Measurements from ENCODE around the gene ACSL6.
A peak's percentile ranks its signal among the peaks of the same experiment; 100 is the strongest.

Gene ACSL6

DNA sequence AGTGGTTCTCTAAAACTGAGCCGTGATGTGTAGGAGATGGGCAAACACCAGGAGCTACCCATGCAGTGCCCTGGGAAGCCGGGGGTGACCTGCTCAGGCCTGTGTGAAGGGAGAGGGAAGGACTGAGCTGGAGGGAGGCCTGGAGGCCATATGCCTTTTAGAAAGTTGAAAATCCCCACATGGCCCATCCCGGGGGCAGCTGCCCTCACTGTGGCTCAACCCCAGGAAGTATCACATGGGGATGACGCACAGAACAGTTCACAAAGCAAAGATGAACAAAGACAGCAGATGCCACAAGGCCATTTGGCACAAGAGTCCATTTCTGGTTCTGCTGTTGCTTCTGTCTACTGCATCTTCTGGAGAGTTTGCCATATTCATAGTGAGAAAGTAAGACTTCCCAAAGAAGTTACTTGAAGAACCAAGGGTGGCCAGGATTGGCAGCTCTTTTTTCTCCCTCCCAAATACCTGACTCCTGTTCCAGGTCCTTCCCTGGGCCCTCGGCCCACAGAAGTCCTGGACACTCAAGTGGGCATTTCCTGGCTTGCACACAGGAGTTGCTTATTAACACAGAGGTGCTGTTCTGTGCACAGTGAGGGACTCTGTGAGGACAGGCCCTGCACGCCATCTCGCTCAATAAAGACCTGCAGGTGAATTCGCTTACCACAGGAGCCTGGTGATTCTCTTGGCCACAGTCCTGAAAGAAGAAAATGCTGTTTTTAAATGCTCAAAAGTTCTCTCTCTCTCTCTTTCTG, 25.1 kb downstream of the ACSL6 start:
- peaks cover 8% of the 10 kb centered on the region; the same call in 1 of the 2 replicates for H3K4me1 ChIP-seq
- H4K20me1 ChIP-seq, result no peaks in the 10 kb centered on the region
- H3K4me3 ChIP-seq, result no peak overlapping the region
- TF ChIP-seq Cebpa-rat (IDR thresholded peaks at IDR 0.05), result no peak
- H3K9me3 ChIP-seq, result no peaks in the 10 kb centered on the region
- H3K36me3 ChIP-seq, result no peaks in the 10 kb centered on the region
- H3K4me2 ChIP-seq, result no peak overlapping the region; the same call in 1 of the 2 replicates
- H3K27ac ChIP-seq, result no peak overlapping the region
- no peak overlapping the region for H3K9ac ChIP-seq
- H3K27me3 ChIP-seq, result no peaks in the 10 kb centered on the region

DNA sequence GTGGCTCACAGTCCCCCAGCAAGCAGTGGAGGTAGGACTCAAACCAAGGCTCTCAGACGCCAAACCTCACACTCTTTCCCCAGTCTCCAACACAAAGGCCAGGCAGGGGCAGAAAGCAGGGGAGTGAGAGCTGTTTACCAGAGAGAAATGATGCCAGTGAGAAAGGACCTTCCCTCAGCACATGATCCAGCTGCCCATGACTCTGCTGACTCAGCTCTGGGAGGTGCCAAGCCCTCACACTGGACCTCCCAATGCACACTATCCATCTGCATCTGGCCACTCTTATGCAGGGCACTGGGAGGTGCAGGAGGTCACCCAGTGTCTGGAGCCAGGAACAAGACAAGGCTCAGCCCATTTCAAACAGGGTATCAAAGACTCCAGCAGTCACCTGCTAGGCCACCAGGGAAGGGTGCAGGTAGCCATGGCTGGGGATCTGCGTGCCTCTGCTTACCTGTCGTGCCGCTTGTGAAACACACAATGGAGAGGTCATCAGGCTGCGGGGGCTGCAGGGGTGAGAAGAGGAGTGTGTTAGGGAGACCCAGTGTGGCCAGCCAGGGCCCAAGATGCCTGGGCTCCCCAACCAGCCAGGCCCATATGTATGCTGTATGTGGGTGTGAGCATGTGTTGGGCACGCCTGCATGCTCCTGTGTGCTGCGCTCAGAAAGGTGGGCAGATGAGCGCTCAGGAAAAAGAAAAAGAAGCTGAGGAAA, 26.3 kb downstream of the ACSL6 start:
- H3K27me3 ChIP-seq, result no peaks in the 10 kb centered on the region
- no peak for TF ChIP-seq Cebpa-rat (IDR thresholded peaks at IDR 0.05)

DNA sequence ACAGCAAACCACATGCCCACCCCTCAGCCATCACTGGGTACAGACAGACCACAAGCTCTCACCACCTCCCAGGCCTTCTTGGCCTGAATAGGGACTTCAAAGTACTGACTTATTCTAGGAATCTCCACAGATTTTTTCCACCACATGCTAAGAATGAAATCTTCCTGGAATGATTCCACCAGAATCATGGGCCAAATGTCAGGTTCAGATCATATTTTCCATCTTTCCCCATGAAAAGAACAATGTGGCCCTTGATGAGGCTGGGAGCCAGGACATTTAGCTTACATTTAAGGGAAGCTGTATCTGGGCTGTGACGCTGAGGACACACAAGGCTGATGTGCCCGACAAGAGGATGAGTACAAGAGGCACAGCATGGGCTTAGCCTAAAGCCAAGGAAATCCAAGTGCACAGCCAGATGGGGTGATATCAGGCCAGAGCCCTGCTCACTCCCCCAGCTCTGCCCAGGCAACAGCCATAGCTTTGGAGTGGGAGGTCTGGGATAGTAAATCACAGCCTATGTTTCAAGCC, 28.1 kb downstream of the ACSL6 start:
- Histone ChIP-seq H3K9me3 (no peaks in the 10 kb centered on the region), H3K27me3 (no peaks in the 10 kb centered on the region), H3K9ac (no peak overlapping the region), H3K4me2 (peak overlapping the region; percentile 2; the same call in 1 of the 2 replicates), H3K27ac (no peak overlapping the region), H3K4me1 (peaks cover 19% of the 10 kb centered on the region), H3K4me3 (no peak overlapping the region), H4K20me1 (no peaks in the 10 kb centered on the region), H3K36me3 (no peaks in the 10 kb centered on the region)
- TF ChIP-seq Cebpa-rat (IDR thresholded peaks at IDR 0.05), result no peak

More for the DNA sequence above, 26.3 kb downstream of the ACSL6 start:
- H3K9me3 ChIP-seq, result no peaks in the 10 kb centered on the region
- H3K27ac ChIP-seq, result no peak overlapping the region
- no peak overlapping the region for H3K9ac ChIP-seq
- no peaks in the 10 kb centered on the region for H3K36me3 ChIP-seq
- peaks cover 8% of the 10 kb centered on the region; the same call in 1 of the 2 replicates for H3K4me1 ChIP-seq
- H3K4me3 ChIP-seq, result no peak overlapping the region
- no peak overlapping the region for H3K4me2 ChIP-seq
- H4K20me1 ChIP-seq, result no peaks in the 10 kb centered on the region

DNA sequence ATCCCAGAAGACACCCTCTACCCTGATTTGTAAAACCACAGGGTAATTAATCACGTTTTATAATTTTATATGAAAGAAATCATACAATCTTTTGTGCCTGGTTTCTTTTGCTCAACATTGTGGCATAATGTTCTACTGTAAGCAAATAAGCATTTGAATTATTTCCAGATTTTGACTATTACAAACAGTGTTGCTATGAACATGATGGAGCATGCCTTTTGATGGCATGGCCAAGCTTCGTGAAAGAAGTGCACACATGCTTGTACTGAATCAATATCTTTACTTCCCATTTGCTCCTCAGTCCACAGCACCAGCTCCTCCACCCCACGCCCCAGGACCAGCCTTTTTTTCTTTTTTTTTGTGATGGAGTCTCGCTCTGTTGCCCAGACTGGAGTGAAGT, 29.9 kb downstream of the ACSL6 start:
- H3K4me1 ChIP-seq, result peaks cover 19% of the 10 kb centered on the region
- no peaks in the 10 kb centered on the region for H3K9me3 ChIP-seq
- no peak overlapping the region for H3K4me3 ChIP-seq
- no peak for TF ChIP-seq Cebpa-rat (IDR thresholded peaks at IDR 0.05)
- no peak overlapping the region for H3K4me2 ChIP-seq
- H3K27ac ChIP-seq, result no peak overlapping the region
- no peaks in the 10 kb centered on the region for H3K36me3 ChIP-seq
- no peak overlapping the region for H3K9ac ChIP-seq
- no peaks in the 10 kb centered on the region for H3K27me3 ChIP-seq
- no peaks in the 10 kb centered on the region for H4K20me1 ChIP-seq

DNA sequence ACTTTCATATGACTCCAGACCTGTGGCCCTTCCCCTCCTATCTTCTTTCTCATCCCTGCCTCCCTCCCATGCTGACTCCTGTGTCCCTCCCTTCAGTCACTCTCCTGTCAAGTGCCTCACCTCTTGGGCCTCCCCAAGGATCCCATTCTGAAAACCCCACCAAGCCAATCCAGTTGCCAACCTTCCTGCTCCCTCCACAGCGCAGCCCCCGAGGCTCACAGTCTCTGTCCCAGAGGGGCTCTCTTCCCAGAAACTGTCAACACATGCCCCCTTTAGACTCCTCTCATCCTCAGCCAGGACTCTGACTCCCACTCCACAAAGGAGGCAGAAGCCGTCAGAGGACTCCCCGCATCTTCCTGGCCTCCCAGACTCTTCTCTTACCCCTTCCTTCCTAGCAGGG, 30.8 kb downstream of the ACSL6 start:
- H3K36me3 ChIP-seq, result no peaks in the 10 kb centered on the region
- no peak overlapping the region for H3K4me2 ChIP-seq
- H3K9me3 ChIP-seq, result no peaks in the 10 kb centered on the region
- no peak for TF ChIP-seq Cebpa-rat (IDR thresholded peaks at IDR 0.05)
- H3K9ac ChIP-seq, result no peak overlapping the region
- no peaks in the 10 kb centered on the region for H4K20me1 ChIP-seq
- no peak overlapping the region for H3K4me3 ChIP-seq
- no peaks in the 10 kb centered on the region for H3K27me3 ChIP-seq
- no peak overlapping the region for H3K27ac ChIP-seq
- peaks cover 19% of the 10 kb centered on the region for H3K4me1 ChIP-seq

DNA sequence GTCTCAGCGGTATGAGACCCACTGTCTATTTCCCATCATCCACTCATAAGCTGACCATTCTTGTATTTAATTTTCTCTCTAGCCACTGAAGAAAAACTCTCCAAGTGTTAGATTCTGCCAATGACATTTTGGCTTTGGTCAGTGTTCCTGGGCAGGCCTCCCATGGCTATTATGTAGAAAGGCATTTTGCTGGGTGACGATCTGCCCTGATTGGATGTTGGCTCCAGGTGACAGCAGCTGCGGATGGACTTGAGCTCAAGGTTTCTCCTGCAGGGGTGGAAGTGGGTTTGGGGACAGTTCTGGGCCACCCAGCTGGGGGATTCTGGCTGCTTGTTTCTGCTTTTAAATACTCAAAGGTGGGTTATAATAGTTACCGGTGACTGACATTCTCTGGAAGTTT, 31.6 kb downstream of the ACSL6 start:
- Histone ChIP-seq H3K27ac (no peak overlapping the region), H3K9ac (no peak overlapping the region), H3K4me1 (peaks cover 23% of the 10 kb centered on the region), H3K27me3 (no peaks in the 10 kb centered on the region), H3K36me3 (no peaks in the 10 kb centered on the region), H4K20me1 (no peaks in the 10 kb centered on the region), H3K4me3 (no peak overlapping the region), H3K4me2 (no peak overlapping the region), H3K9me3 (no peaks in the 10 kb centered on the region)
- no peak for TF ChIP-seq Cebpa-rat (IDR thresholded peaks at IDR 0.05)

DNA sequence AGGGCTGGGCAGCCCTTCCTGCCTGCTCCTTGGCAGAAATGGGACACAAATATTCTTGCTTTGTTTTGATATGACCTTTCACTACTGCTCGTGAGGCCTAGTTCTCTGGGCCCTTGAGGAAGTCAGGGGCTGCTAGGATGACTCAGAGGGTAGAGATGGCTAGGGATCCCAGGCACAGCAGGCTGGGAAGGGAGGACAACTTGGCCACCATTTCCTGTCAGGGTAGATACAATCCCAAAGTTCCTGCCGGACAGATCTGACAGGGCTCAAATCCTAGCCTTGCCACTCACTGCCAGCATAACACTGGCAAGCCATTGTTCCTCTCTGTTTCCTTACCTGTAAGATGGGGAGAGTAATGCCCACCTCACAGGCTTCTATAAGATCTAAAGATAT, 34.2 kb downstream of the ACSL6 start:
- no peaks in the 10 kb centered on the region for H3K9me3 ChIP-seq
- H3K4me1 ChIP-seq, result peaks cover 19% of the 10 kb centered on the region
- H4K20me1 ChIP-seq, result no peaks in the 10 kb centered on the region
- TF ChIP-seq Cebpa-rat (IDR thresholded peaks at IDR 0.05), result no peak
- no peak overlapping the region for H3K4me3 ChIP-seq
- no peaks in the 10 kb centered on the region for H3K36me3 ChIP-seq
- H3K27ac ChIP-seq, result no peak overlapping the region
- H3K4me2 ChIP-seq, result no peak overlapping the region
- H3K27me3 ChIP-seq, result no peaks in the 10 kb centered on the region
- H3K9ac ChIP-seq, result no peak overlapping the region

DNA sequence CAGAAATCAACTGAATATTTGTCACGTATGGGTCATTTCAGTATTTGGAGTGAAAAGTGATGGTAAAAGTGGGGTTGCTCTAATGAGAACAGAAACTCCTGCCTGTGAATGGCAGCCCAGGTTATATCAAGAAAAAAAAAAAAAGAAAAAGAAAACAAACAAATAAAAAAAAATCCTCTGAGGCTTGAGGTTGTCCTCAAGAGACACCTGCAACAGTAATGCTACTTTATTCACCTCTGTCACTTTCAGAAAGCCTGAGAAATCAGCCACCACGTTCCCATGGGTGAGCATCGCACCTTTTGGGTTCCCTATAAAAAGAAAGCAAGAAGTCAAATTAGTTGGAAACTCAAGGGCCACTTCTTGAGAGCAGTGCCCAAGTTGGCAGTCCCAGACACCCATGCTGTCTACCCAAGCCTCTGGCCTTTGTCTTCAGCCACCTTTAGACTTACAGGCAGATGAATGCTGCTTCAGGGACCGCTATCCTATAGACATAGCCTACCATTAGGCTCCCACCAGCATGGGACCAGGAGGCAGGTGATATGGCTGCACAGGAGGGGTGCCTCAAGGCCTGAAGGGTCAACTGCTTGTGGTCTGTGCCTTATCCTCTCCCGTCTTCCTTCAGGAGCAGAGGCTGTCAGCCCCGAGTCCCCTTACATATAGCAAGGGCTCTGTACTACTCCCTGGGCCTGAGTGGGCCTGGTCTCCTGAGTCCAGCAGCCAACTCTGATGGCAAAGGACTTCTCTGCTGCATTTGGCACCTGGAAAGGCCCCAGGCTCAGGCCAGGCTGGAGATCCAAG, 34.8 kb downstream of the ACSL6 start:
- no peaks in the 10 kb centered on the region for H3K9me3 ChIP-seq
- TF ChIP-seq Cebpa-rat (IDR thresholded peaks at IDR 0.05), result no peak

DNA sequence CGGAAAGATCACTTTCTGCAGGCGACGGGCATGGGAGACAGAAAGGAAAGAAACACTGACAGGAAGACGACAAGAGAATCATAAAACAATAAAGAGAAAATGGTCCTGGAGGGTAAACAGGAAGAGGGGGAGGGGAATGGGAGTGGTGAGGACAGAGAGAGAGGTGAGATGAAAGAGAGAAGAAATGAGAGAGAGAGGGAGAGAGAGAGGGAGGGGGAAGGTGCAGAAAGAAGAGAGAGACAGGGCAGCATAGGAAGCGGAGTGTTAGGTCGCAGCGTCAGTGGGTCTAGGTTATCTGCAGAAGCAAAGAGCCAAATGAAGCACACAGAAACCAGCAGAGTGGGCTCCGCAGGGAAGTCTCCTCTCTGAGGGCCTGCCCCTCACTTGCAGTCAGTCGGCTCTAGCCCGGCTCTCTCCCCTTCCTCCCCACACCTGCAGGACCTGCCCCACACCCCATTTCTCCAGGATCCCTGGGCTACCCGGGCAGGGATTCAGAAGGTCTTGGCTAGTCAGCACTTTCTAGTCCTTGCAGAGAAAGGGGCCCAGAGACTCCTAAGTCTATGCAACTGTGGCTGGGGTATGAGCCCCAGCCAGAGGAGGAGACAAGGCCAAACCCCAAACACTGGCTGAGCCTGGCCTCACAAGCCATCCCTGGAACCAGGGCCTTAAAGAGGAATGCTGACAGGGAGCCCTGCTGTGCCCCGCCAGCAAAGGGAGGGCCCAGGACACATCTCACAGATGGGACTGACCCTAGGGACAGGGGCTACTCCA, 36.3 kb downstream of the ACSL6 start:
- Histone ChIP-seq H3K9me3 (no peaks in the 10 kb centered on the region), H3K27ac (no peak overlapping the region), H3K36me3 (no peaks in the 10 kb centered on the region), H4K20me1 (no peaks in the 10 kb centered on the region), H3K4me3 (no peak overlapping the region), H3K27me3 (no peaks in the 10 kb centered on the region), H3K9ac (no peak overlapping the region), H3K4me1 (peaks cover 19% of the 10 kb centered on the region), H3K4me2 (no peak overlapping the region)
- no peak for TF ChIP-seq Cebpa-rat (IDR thresholded peaks at IDR 0.05)

More for the DNA sequence above, 34.8 kb downstream of the ACSL6 start:
- no peaks in the 10 kb centered on the region for H4K20me1 ChIP-seq
- H3K4me2 ChIP-seq, result no peak overlapping the region
- no peak overlapping the region for H3K9ac ChIP-seq
- no peaks in the 10 kb centered on the region for H3K36me3 ChIP-seq
- no peak overlapping the region for H3K4me3 ChIP-seq
- H3K27me3 ChIP-seq, result no peaks in the 10 kb centered on the region
- H3K4me1 ChIP-seq, result peaks cover 19% of the 10 kb centered on the region
- no peak overlapping the region for H3K27ac ChIP-seq

Data from BLaER1 (cell line).